ENCODE results near the gene SLC30A2.

DNA sequence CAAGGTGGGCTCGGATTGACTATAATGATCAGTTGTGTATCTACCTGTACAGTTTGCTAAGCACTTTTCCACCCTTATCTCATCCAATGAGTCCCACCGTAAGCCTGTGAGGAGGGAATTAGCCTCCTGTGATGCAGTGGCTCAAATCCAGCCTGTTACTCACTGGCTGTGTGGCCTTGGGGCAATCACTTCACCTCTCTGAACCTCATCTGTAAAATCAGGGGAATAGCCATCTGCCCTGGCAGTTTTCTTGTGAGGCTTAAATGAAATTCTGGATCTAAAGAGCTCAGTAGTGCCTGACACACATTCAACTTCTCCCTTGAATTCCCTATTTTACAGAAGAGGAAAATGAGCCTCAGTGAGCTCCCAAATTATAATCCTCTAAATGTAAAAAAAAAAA, 31.7 kb downstream of the SLC30A2 start:
- TF ChIP-seq, protein P1, sequence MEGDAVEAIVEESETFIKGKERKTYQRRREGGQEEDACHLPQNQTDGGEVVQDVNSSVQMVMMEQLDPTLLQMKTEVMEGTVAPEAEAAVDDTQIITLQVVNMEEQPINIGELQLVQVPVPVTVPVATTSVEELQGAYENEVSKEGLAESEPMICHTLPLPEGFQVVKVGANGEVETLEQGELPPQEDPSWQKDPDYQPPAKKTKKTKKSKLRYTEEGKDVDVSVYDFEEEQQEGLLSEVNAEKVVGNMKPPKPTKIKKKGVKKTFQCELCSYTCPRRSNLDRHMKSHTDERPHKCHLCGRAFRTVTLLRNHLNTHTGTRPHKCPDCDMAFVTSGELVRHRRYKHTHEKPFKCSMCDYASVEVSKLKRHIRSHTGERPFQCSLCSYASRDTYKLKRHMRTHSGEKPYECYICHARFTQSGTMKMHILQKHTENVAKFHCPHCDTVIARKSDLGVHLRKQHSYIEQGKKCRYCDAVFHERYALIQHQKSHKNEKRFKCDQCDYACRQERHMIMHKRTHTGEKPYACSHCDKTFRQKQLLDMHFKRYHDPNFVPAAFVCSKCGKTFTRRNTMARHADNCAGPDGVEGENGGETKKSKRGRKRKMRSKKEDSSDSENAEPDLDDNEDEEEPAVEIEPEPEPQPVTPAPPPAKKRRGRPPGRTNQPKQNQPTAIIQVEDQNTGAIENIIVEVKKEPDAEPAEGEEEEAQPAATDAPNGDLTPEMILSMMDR (IDR thresholded peaks at IDR 0.05 in 8 of 11, conservative IDR thresholded peaks at IDR 0.05 in 3 of 11), result no peak
- TF ChIP-seq POLR2A (IDR thresholded peaks at IDR 0.05), result no peak

All from spleen (tissue), 7 donors.